Astrocyte of the cerebellum (primary cell): ENCODE measurements around the gene CTNND2.

ENCODE experiments used
- DNase-seq: peaks from one replicate; pipeline ENCODE4 v3.0.0-alpha.2; 2011; ENCODE audit warnings: low read depth
- H3K4me3 ChIP-seq: 2 replicates; pipeline ENCODE4 v1.5.1; 2011; ENCODE audit warnings: mild to moderate bottlenecking, low read depth, low read length, moderate library complexity
- CTCF ChIP-seq: IDR thresholded peaks from 2 replicates; pipeline ENCODE4 v1.5.1; 2012; ENCODE audit warnings: low read length, low read depth, moderate library complexity, mild to moderate bottlenecking; ENCODE audit errors: missing control alignments
- in situ Hi-C: cut with HindIII; loops from 2 replicates; pipeline ENCODE4 v1.10.0; 2017; ENCODE audit warnings: low sequenced_read_pairs

CTNND2 gene

DNA sequence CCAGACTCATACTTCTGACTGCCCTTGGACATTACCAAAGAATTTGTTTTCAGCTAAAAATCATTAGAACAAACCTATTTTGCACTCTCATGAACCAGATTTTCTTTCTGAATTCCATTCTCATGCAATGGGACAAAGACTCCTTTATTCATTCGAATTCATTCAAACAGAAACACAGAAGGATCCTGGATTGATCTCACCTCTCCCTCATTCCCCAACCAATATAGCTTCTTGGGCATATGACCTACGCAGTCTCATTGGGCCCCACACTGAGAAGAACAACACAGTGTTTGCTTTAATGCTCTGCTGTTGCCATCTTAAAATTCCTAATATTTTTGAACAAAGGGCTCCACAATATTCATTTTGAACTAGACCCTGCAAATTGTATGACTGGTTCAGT, 392.4 kb downstream of the CTNND2 start:
- H3K4me3 ChIP-seq, result no peak overlapping the region
- in situ Hi-C loops, result loop anchor here (5.0 kb wide), 2 partner anchors 35 to 40 kb away; no protein-coding TSS in a partner anchor
- no peak for TF ChIP-seq CTCF
- DNase-seq, result no peak

GRCh38 chr5:11510889-11511288, 393.4 kb downstream of the CTNND2 start:
- H3K4me3 ChIP-seq, result no peak overlapping the region
- no peak for TF ChIP-seq CTCF
- no peak for DNase-seq
- in situ Hi-C loops, result loop anchor here (5.0 kb wide), 2 partner anchors 36 to 39 kb away; no protein-coding TSS in a partner anchor

- no peak for DNase-seq
- H3K4me3 ChIP-seq, result no peak overlapping the region
- in situ Hi-C loops, result loop anchor here (5.0 kb wide), 2 partner anchors 37 to 38 kb away; no protein-coding TSS in a partner anchor
- no peak for TF ChIP-seq CTCF
Observed at GRCh38 chr5:11509793-11510192, 394.5 kb downstream of the CTNND2 start.

DNA sequence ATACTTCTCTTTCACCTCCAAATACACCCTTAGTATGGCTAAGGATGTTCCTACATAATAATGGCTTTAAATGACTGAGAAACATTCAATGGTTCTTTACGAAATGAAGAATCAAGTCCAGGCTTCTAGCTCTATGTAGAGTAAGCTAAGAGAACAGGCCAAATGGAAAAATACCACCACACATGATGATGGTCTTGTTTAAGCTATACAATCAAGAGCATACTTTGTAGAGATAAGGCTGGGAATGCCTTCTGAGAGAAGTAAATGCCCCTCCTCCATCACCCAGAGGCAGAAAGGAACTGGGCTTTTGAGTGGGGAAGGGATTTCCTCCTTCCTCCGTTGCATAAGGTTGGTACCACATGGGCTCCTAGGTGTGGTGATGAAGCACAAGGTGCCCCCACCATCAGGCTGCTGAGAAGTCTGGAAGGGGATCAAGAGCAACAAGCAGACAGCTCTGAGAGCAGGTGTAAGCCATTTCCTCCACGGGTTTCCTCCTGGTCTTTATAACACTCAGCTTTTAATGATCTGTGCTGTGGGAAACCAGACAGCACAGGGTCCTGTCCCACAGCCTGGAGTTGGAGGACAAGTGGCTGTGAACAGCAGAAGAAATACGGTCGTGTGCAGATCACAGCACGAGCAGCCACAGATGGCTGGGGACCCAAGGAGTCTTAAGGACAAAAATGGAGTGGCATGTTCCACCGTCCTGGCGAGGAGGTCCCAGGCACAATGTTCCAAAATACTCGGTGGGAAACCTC, 396.9 kb downstream of the CTNND2 start:
- H3K4me3 ChIP-seq, result no peak overlapping the region
- no peak for TF ChIP-seq CTCF
- DNase-seq, result no peak
- in situ Hi-C loops, result no loop called here

DNA sequence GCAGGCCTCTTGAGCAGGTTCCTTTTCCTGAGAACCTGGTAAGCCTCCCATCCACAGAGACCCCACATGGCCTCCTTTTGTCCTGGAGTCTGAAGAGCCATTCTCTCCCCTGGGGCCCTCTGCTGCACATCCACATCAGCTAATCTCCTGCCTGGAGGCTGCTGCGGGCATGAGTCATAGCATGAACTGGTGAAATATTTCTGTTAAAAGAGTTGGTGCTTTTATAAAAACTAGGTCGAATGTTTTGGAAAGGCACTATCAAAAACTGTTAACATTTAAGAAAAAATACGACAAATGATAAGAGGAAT, 399.4 kb downstream of the CTNND2 start:
- TF ChIP-seq CTCF, result no peak
- in situ Hi-C loops, result loop anchor here (5.0 kb wide), 1 partner anchor 77 kb away; no protein-coding TSS in a partner anchor
- no peak overlapping the region for H3K4me3 ChIP-seq
- no peak for DNase-seq

DNA sequence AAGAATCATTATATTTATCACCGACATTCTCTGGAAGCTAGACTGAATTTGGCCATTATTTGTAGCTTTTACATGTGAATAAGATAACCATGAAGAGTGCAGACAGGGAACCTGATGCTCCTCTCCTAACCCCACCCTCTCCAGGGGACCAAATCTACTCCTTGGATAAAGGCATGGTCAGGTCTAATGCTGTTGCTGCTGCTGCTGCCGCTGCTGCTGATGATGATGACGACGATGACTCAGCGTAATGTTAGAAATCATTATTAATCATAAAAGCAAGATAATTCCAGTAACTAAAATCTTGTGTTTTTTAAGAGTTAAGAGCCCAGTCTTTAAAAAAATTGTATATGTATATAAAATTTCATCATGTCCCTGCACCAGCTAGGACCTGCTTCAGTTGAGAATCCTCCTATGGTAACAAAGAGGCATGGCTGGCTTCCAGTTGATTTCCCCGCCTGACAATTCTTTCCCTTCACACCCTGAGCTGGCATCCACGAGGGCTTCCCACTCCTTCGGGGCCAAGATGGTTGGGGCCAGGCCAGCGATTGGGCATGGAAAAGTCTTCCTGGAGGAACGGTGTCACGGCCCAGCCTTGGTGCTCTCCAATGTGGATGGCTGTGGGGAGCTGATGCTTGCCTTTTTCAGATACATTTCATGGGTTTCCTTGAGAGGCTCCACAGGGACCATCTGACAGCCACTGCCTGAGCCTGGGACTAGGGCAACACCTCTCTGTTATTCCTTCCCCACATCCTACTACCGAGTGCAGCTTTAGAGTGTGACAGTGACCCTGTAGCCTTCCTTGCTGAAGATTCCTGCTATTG, 400.0 kb downstream of the CTNND2 start:
- in situ Hi-C loops, result loop anchor here (5.0 kb wide), 1 partner anchor 78 kb away; no protein-coding TSS in a partner anchor
- H3K4me3 ChIP-seq, result no peak overlapping the region
- no peak for DNase-seq
- no peak for TF ChIP-seq CTCF
